ENCODE measurements around the gene CITED2.

CITED2 gene

DNA sequence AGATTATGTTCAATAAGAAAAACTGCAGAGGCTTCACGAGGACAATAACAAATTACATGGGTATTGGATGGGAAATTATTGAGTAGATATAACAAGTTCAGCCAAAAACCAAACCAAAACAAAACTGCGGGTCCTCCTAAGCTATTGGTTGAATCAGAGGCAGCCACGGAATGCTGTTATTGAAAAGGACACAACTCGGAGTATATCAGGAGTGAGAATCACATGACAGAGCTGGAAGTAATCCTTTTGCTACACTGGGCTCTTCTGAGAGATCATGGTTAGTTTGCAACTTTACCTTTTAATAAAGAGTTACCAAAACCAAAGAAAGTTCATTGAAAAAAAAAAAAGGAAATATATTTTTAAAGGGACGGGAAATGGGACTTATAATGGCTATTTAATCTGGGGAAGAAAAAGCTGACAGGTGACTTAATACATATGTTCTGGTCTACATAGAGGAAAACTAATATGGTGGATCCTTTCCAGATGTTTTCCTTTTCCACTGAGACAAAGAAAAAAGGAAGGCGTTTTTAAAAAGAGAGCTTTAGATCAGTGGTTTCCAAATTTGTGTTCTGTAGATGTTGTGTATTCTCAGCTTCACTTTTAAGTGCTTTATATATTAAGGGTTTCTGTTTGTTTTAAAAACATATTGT is 6.9 kb upstream of the CITED2 start:
- no peak for DNase-seq (ENCODE audit: low read depth)

DNA sequence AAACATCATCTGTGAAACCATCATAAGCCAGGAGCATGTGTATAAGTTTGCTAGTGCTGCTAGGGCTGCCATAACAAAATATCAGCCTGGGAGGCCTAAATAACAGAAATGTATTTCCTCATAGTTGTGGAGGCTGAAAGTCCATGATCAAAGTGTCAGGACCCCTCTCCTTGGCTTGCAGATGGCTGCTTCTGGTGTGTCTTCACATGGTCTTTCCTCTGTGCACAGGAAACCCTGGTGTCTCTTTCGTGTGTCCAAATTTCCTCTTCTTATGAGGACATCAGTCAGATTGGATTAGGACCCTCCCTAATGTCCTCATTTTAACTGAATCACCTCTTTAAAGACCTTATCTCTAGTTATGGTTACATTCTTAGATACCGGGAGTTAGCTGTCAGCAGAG is 6.2 kb upstream of the CITED2 start:
- no peak for DNase-seq (ENCODE audit: low read depth)

GRCh38 chr6:139380168-139380567 is 5.7 kb upstream of the CITED2 start:
- DNase-seq (ENCODE audit: low read depth) = no peak

GRCh38 chr6:139378882-139379341 is 4.5 kb upstream of the CITED2 start:
- DNase-seq (ENCODE audit: low read depth) = no peak

- DNase-seq (ENCODE audit: low read depth) = no peak
Observed at GRCh38 chr6:139378226-139378625, 3.8 kb upstream of the CITED2 start.

DNA sequence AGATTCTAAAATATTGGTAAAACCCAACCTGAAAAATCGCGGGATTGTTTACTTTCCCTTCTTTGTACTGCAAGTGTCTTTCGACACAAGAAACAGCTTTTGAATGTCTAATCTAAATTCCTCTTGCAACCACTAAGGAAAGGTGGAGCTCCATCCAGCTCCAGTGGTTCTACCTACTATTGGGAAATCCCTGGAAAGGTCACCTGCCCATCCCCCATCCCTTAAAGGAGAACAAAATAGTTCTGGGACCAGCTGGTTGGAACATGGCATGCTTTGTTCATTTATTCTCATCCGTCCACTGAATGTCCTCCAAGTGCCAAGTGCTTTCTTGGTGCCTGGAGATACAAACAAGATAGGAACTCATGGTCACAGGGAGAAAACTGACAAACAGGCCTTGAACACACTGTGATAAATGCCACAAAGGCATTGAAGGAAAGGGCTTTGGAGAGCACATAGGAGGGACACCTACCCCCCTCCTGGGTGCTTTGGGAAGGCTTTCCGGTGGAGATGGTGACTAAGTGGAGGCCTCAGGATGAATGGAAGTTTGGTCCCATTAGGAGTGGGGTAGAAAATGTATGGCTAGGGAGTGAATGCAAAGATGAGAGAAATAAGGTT is 2.3 kb upstream of the CITED2 start:
- no peak for DNase-seq (ENCODE audit: low read depth)

- no peak for DNase-seq (ENCODE audit: low read depth)
Observed at GRCh38 chr6:139376017-139376330, 1.5 kb upstream of the CITED2 start.

GRCh38 chr6:139375226-139376016 is 973 bp upstream of the CITED2 start:
- peak; percentile 69 for DNase-seq (ENCODE audit: low read depth)

- DNase-seq (ENCODE audit: low read depth) = no peak
Observed at GRCh38 chr6:139373928-139374356, 506 bp downstream of the CITED2 start.

GRCh38 chr6:139373154-139373927 is 1.1 kb downstream of the CITED2 start:
- DNase-seq (ENCODE audit: low read depth) = peak; percentile 64

- DNase-seq (ENCODE audit: low read depth) = no peak
Observed at GRCh38 chr6:139372326-139373153, 1.9 kb downstream of the CITED2 start.

DNA sequence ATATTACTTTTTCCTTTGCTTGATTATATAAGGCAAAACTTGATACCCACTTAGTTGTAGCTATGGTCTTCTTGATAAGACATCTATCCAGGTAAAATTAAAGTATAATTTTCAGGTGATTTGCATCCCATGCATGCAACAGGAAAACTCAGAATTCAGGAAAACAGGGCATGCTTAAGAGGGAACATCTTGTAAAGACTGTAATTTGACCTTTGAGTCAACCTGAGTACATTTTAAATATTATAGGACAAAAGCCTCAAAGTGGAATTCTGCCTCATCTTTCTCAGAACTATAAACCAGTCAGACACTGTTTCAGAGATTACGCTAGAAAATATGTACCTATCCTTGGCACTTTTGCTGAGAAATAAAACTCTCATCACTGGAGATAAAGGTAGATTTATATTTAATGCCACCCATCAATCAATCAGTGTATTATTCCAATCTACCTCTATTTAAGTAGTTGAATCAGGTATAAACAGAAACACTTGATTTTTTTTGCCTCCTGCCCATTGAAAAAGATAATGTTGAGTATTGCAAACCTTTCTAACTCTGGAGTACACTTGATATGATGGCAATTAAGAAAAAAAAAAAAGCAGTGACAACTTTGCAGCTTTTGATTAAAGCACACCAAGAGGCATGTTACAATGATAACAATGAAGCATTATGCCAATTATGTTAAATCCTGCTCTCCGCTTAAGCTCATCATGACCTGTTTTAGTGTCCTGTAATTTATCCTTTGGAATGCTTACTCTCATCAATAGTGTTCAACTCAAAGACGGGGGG is 2.8 kb downstream of the CITED2 start:
- no peak for DNase-seq (ENCODE audit: low read depth)

DNA sequence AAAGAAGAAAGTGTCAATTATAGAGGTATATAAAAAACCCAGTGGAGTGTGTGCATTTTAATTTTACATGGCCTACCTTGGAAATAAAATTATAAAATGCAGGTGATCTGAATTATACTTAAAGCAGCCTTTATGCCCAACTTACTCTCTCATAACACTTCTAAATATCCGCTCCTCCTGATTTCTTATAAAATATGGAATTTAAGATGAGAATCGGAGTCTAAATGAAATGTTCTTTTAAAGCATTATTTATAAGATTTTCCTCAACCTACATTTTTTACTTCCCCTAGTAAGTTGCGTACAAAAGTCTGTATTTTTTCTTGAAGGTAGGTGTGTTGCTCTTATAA is 3.5 kb downstream of the CITED2 start:
- DNase-seq (ENCODE audit: low read depth) = no peak

DNA sequence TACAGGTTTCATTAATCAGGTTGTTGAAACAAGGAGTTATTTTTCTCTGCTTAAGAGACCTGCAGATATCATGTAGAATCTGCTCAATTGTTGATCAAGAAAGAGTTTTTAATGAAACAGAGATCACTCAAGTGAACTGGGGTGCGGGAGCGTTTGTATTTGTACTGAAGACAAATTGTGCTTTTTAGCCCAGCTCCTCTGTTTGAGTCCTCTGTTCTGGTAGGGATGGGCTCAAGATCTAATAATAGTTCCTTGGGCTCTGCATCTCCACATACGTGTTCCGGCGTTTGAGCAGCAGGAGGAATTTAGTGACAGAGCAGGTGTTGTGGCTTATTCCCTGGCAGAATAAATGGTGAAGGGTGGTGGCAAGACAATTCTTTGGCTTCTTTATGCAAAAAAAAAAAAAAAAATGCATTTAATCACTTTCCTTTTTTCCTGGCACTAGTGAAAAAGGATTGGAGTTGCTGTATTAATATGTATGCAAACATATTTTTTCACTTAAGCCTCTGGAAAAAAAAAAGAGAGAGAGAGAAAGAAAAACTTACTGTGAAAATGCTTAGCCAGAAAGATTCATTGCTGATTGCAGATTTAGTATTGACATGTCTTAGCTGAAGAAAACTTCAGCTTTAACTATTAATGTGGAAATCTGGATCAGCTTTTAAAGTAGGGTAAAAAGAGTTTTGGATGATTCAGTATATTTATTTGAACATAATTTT is 4.0 kb downstream of the CITED2 start:
- no peak for DNase-seq (ENCODE audit: low read depth)

DNA sequence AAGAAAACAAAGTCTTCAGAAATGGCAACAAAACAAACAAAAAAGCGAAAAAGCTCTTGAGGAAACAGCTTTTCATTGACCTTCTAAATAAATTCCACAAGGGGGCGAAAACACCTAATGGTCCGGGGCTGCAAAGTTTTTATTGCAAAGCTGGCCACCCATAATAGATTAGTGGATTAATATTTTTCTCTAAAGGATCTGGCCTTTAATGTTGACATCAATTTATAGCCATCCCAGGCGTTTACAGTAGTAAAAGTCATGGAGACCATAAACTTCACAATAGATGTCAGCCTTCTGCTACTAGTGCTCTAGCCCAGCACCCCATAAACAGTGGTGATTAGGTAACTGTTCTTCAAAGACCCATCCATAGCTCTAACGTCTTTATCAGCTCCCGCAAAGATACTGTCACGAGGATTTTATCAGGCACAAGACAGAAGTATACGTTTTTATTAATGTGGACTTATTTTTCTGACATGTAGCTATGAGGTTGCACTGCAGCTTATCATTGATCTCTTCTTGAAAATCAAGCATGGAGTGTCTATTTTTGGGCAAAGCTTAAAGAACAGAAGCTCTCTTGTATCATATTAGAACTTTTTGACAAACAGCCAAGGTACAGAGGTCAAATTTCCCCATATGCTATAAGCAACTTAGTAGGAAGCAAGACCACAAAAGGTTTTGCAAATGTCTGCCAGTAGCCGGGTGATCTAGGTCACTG is 4.7 kb downstream of the CITED2 start:
- DNase-seq (ENCODE audit: low read depth) = no peak

GRCh38 chr6:139369068-139369467 is 5.4 kb downstream of the CITED2 start:
- DNase-seq (ENCODE audit: low read depth) = no peak

GRCh38 chr6:139368661-139369060 is 5.8 kb downstream of the CITED2 start:
- no peak for DNase-seq (ENCODE audit: low read depth)

GRCh38 chr6:139367810-139368351 is 6.6 kb downstream of the CITED2 start:
- DNase-seq (ENCODE audit: low read depth) = no peak

DNA sequence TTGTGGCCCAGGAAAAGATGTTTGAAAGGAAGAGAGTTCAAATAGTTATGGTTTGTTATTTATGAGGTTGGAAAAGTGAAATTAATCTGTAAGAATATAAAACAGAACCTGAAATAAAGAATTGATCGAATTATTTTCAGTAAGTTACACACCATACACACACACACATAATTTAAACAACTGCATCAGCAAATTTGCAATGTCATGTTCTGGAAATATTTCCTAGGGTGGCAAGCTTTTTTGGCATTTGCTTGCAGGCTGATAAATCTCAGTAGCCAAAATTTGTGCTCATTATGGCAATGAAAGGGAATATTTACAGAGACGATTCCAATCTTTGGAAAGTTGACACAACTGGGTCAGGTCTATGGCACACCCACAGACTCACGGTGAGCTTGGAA is 9.5 kb downstream of the CITED2 start:
- no peak for DNase-seq (ENCODE audit: low read depth)

Data from stimulated activated CD8-positive, alpha-beta memory T cell treated with anti-CD3 and anti-CD28 coated beads, Interleukin-12 subunit alpha, Interleukin-12 subunit beta, amount 100 ng/mL, for 4 hours (primary cell).